A549 (cell line): ENCODE measurements around the gene PAX3. TPM values are rescaled to one million over a fixed set of nuclear protein-coding genes. Genes with fewer than 3 reads are reported as not detected.

Source experiments
- ATAC-seq, 2 experiments: fragments of 200-7000 bp in 1 of 2; fragments of >200 bp in 1 of 2; cut with Nextera tagmentation in 1 of 2; cut with Tn5 transposase in 1 of 2; 3 replicates each; pipeline versions ENCODE4 v1.8.0 to v1.9.1; 2018 to 2020; ENCODE audit warnings: mild to moderate bottlenecking in 1 of 2, moderate library complexity in 1 of 2
- CTCF ChIA-PET: fragments of 300-600 bp; sonication (Branson Sonifier 250); formaldehyde crosslinking; extraction: SDS; loops from one replicate; lab custom pipeline; 2021; ENCODE audit warnings: antibody characterized with exemption, inconsistent platforms; lab: Yijun Ruan, JAX
- POLR2A ChIA-PET: fragments of 350-600 bp; formaldehyde crosslinking; extraction: SDS; loops from one replicate; lab custom pipeline; 2021; ENCODE audit warnings: antibody characterized with exemption, inconsistent platforms; lab: Yijun Ruan, JAX
- DNase-seq, 2 experiments: peaks; one replicate each; pipeline versions ENCODE4 v3.0.0 to v3.0.0-alpha.2; 2011 to 2016; ENCODE audit warnings: low read depth in 1 of 2, low spot score in 1 of 2
- FAIRE-seq: peaks from 2 replicates; lab custom pipeline; 2011; peaks lifted over from hg19 to GRCh38; lab: Jason Lieb, UNC
- H3K27ac ChIP-seq, 2 experiments: fragments of >200 bp; sonication (Bioruptor Twin); formaldehyde crosslinking; 3 replicates each; pipeline ENCODE4 v1.5.1; 2016 to 2017
- H3K4me1 ChIP-seq: fragments of >200 bp; sonication (Bioruptor Twin); formaldehyde crosslinking; 3 replicates; pipeline ENCODE4 v1.6.1; 2016
- H3K4me2 ChIP-seq: fragments of >200 bp; sonication (Bioruptor Twin); formaldehyde crosslinking; 3 replicates; pipeline ENCODE4 v1.6.1; 2016
- H3K4me3 ChIP-seq: fragments of >200 bp; sonication (Bioruptor Twin); formaldehyde crosslinking; 3 replicates; pipeline ENCODE4 v1.5.1; 2016
- H3K9me3 ChIP-seq: fragments of >200 bp; sonication (Bioruptor Twin); formaldehyde crosslinking; 3 replicates; pipeline ENCODE4 v1.6.1; 2016
- BCL3 ChIP-seq: fragments of >200 bp; sonication (Bioruptor Twin); formaldehyde crosslinking; IDR thresholded peaks from 3 replicates; pipeline ENCODE4 v1.6.1; 2016
- BHLHE40 ChIP-seq: IDR thresholded peaks from 2 replicates; pipeline ENCODE4 v1.6.1; 2012; ENCODE audit warnings: low read depth, low read length, inconsistent platforms
- CTCF ChIP-seq: fragments of >200 bp; sonication (Bioruptor Twin); formaldehyde crosslinking; IDR thresholded peaks from 3 replicates; pipeline ENCODE4 v1.5.1; 2016
- E2F6 ChIP-seq: IDR thresholded peaks from 2 replicates; pipeline ENCODE4 v1.6.1; 2012; ENCODE audit warnings: low read depth, borderline replicate concordance
- ESRRA ChIP-seq: fragments of 150-350 bp; IDR thresholded peaks from 2 replicates; pipeline ENCODE4 v1.6.1; 2014; ENCODE audit warnings: mild to moderate bottlenecking, low read length, borderline replicate concordance
- HDAC2 ChIP-seq: fragments of 200-600 bp; sonication (generic); IDR thresholded peaks from 2 replicates; pipeline ENCODE4 v1.6.1; 2016
- HES2 ChIP-seq: fragments of >200 bp; sonication (Bioruptor Twin); formaldehyde crosslinking; IDR thresholded peaks from 2 replicates; pipeline ENCODE4 v1.6.1; 2016
- HMGXB4 ChIP-seq: fragments of 250-450 bp; sonication (Bioruptor Pico); IDR thresholded peaks from 2 replicates; pipeline ENCODE4 v1.5.0; 2021; ENCODE audit warnings: mild to moderate bottlenecking, moderate library complexity, borderline replicate concordance
- HOXA7 ChIP-seq: fragments of 250-450 bp; sonication (Bioruptor Pico); IDR thresholded peaks from 2 replicates; pipeline ENCODE4 v1.5.0; 2020; ENCODE audit warnings: mild to moderate bottlenecking, moderate library complexity
- JUNB ChIP-seq: fragments of >200 bp; sonication (Bioruptor Twin); formaldehyde crosslinking; IDR thresholded peaks from 2 replicates; pipeline ENCODE4 v1.6.1; 2016
- MYC ChIP-seq: IDR thresholded peaks from 2 replicates; pipeline ENCODE4 v1.6.1; 2012; ENCODE audit warnings: mild to moderate bottlenecking, inconsistent platforms, low read length, improper control_type of control experiment, borderline replicate concordance
- NFE2L2 ChIP-seq: fragments of 150-350 bp; conservative IDR thresholded peaks from 2 replicates; pipeline ENCODE4 v1.6.1; 2014; ENCODE audit warnings: low read length
- RCOR1 ChIP-seq: fragments of 150-350 bp; IDR thresholded peaks from 2 replicates; pipeline ENCODE4 v1.6.1; 2014; ENCODE audit warnings: antibody characterized with exemption, low read length, low read depth
- SREBF2 ChIP-seq: fragments of 450-650 bp; IDR thresholded peaks from 2 replicates; pipeline ENCODE4 v1.6.1; 2014; ENCODE audit warnings: mild to moderate bottlenecking, moderate library complexity
- TFCP2L1 ChIP-seq: fragments of 250-450 bp; sonication (Bioruptor Pico); IDR thresholded peaks from 2 replicates; pipeline ENCODE4 v1.5.0; 2021; ENCODE audit warnings: mild to moderate bottlenecking
- USF2 ChIP-seq: fragments of 450-650 bp; IDR thresholded peaks from 2 replicates; pipeline ENCODE4 v1.6.1; 2014; ENCODE audit warnings: antibody characterized with exemption
- ZNF302 ChIP-seq: fragments of 250-450 bp; sonication (Bioruptor Pico); IDR thresholded peaks from 2 replicates; pipeline ENCODE4 v1.9.0; 2021; ENCODE audit warnings: inconsistent platforms, mild to moderate bottlenecking, moderate library complexity
- ZSCAN20 ChIP-seq: fragments of 250-450 bp; sonication (Bioruptor Pico); IDR thresholded peaks from 2 replicates; pipeline ENCODE4 v1.8.0; 2022; ENCODE audit warnings: mild to moderate bottlenecking, moderate library complexity
- WGBS: methylation state at CpG from one replicate; pipeline ENCODE4 v1.1.6; 2017; ENCODE audit errors: missing lambda C conversion rate; 5-methylcytosine and 5-hydroxymethylcytosine counted together
- polyA plus RNA-seq, 4 experiments: library from polyadenylated mRNA; depleted of rRNA in 3 of 4; stranded (reverse); fragments of >200 nt; fragmentation: RNase III in 1 of 4; extraction: RNeasy Plus Mini Kit Qiagen cat#74134 plus additional on column Dnase treatment in 1 of 4; gene quantifications; 2 replicates in 3 of 4; 3 replicates in 1 of 4; pipeline ENCODE4 v1.2.3, GENCODE V29; 2011 to 2017

PAX3 gene
- polyA plus RNA-seq, 2 of the 4 experiments (the other 2 are of a cell fraction) = not detected

- CTCF ChIA-PET = interaction anchor here (1.6 kb wide), 1 partner anchor 8 kb away, joined by 3 read pairs; no protein-coding TSS in a partner anchor
- no peak for ATAC-seq
- WGBS = 63% methylated on average over 36 of the region's 38 CpGs
Measured at GRCh38 chr2:222303828-222304736, 5.3 kb upstream of the PAX3 start.

More at GRCh38 chr2:222303828-222304736, 5.3 kb upstream of the PAX3 start:
- no peaks in the 10 kb centered on the region for H3K9me3 ChIP-seq
- POLR2A ChIA-PET = no interaction called here
- DNase-seq = no peak
- no peak for FAIRE-seq
- TF ChIP-seq RCOR1 = no peak
- TF ChIP-seq JUNB = no peak
- no peak for TF ChIP-seq NFE2L2
- no peak for TF ChIP-seq BCL3
- TF ChIP-seq BHLHE40 = no peak
- TF ChIP-seq USF2 = no peak
- no peak for TF ChIP-seq HMGXB4 (CRISPR knock-in tag)
- TF ChIP-seq ZNF302 (CRISPR knock-in tag) = no peak
- no peak for TF ChIP-seq E2F6
- no peak for TF ChIP-seq MYC
- no peak for TF ChIP-seq ESRRA
- no peak for TF ChIP-seq HES2
- no peak for TF ChIP-seq HDAC2
- no peak for TF ChIP-seq TFCP2L1 (CRISPR knock-in tag)
- TF ChIP-seq SREBF2 = no peak
- no peak for TF ChIP-seq CTCF
- TF ChIP-seq ZSCAN20 (CRISPR knock-in tag) = no peak
- no peak for TF ChIP-seq HOXA7 (CRISPR knock-in tag)
- no peak overlapping the region for H3K4me2 ChIP-seq
- H3K27ac ChIP-seq = no peak overlapping the region
- H3K4me1 ChIP-seq = peaks cover 11% of the 10 kb centered on the region; the same call in 1 of the 3 replicates
- no peak overlapping the region for H3K4me3 ChIP-seq
